Measurements from ENCODE around the gene SCGB1A1. TPM values are rescaled to one million over a fixed set of nuclear protein-coding genes. Genes with fewer than 3 reads are reported as not detected.

SCGB1A1 gene
- total and polyA plus RNA-seq, 7 donors = 0.35 TPM; not detected in 6

DNA sequence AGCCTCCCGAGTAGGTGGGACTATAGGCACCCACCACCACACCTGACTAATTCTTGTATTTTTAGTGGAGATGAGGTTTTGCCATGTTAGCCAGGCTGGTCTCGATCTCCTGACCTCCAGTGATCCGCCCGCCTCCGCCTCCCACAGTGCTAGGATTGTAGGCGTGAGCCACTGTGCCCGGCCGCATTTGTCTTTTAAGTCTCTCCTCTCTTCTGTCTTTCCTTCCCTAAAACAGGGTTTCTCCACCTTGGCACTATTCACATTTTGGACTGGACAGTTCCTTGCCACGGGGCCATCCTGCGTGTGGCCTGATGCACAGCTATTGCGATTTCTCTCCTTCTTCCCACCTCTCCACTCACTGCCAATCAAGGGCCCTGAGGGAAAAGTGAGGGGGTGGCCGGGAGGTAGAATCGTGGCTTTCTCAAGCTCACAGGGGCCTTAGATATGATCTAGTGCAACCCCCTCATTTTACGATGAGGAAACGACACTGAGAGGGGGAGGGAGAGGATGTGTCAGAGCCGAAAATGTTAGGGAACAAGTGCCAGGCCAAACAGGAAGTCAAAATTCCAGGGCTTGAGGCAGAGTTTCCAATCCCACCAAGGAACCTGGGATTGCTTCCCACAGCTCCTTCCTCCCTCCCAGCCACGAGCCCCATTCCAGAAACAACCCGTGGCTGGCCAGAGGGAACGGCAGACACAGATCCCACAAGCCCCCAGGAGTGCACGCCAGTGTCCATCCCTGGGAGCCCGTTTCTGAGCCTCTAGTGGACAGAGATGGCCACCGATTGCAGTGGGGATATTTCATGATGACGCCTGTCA is 21.2 kb downstream of the SCGB1A1 start:
- H3K4me3 ChIP-seq = no peak overlapping the region
- no peaks in the 10 kb centered on the region for H3K36me3 ChIP-seq (ENCODE audit: insufficient read depth in 1 of 2, low read depth in 1 of 2)
- 43 to 49% (median 46%) methylated on average over 23 of the region's 23 CpGs for WGBS, 3 donors
- intact Hi-C loops (cut with DNase I) = no loop called here
- peak; percentile 6 for TF ChIP-seq CTCF (IDR thresholded peaks at IDR 0.05)
- no peaks in the 10 kb centered on the region for H3K9me3 ChIP-seq
- H3K27ac ChIP-seq = peak overlapping the region; percentile 30
- H3K27me3 ChIP-seq (ENCODE audit: insufficient read depth in 3 of 3, low read length in 2 of 3) = no peaks in the 10 kb centered on the region
- H3K4me1 ChIP-seq = peaks cover 6% of the 10 kb centered on the region
- DNase-seq (peak; percentile 59 to 62), ATAC-seq (peak in 3 of 4 donors; percentile 41 to 47 (median 45))

DNA sequence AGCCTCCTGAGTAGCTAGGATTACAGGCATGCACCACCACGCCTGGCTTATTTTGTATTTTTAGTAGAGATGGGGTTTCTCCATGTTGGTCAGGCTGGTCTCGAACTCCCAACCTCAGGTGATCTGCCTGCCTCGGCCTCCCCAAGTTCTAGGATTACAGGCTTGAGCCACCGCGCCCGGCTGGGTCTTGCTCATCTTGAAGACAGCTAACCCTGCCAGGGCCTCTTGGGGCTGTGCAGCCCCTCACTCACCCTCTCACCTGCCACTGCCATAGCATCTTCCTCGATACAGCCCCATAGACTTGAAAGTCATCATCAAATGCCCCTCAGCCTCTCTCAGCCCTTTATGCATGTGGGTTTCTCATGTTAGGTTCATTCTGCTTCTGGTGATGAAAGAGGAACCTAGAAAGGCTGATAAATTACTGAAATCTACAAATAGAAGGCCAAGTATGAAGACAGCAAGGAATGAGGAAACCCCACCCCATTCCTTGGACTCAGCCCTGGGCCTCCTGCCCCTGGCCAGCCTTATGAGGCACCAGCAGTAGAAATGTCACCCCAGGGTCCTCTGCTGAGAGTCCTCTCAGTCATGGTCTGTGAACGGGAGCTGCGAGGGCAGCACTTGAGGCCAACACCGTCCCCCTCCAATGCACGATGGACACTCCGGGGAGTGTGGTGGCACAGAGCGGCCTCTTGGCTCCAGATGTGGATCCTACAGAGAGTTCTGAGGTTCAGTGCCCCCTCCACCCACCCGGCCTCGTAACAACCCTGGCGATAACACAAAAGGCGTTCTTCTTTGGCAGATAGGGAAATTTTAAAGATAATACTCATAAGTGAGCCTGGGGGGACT is 24.8 kb downstream of the SCGB1A1 start:
- Histone ChIP-seq H3K4me3 (peak overlapping the region; percentile 57), H3K4me1 (peaks cover 14% of the 10 kb centered on the region), H3K27ac (peak overlapping the region; percentile 63), H3K9me3 (no peaks in the 10 kb centered on the region), H3K27me3 (ENCODE audit: insufficient read depth in 3 of 3, low read length in 2 of 3) (peaks cover 0 to 5% (median 5%) of the 10 kb centered on the region in 3 donors), H3K36me3 (ENCODE audit: insufficient read depth in 1 of 2, low read depth in 1 of 2) (no peaks in the 10 kb centered on the region)
- DNase-seq (peak; percentile 70 to 71), ATAC-seq (peak; percentile 24 to 65 (median 42))
- 59 to 69% (median 68%) methylated on average over 17 of the region's 17 CpGs for WGBS, 3 donors
- no peak for TF ChIP-seq CTCF (IDR thresholded peaks at IDR 0.05)
- intact Hi-C loops (cut with DNase I) = no loop called here

DNA sequence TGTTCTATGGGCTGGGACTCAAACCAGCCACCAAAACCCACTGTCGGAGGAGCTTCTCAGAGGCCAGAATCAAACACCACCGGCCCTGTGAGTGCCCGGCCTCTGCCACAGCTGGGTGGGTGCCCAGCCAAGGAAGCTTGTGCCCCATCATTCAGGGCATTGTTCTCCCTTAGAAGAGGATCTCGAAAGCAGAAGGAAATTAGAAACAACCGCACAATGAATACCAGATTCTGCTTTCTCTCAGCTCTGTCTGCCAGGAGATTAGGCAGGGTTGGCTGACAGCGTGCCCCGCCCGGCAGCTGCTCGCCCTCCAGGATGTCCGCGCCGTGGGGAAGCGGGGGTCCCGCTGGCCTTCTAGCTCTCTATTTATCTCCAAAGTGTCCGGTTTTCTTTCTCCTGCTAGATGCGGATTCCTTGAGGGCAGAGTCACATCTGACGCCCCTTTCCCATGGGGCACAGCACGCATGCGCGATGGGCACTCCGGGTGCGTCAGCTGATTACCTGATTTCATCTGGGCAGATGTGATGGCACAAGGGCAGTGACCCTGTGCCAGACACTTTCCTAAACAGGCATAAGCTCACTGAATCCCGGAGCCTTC is 25.5 kb downstream of the SCGB1A1 start:
- peaks cover 0 to 5% (median 5%) of the 10 kb centered on the region in 3 donors for H3K27me3 ChIP-seq (ENCODE audit: insufficient read depth in 3 of 3, low read length in 2 of 3)
- H3K27ac ChIP-seq = peak overlapping the region; percentile 63
- peak; percentile 39 to 77 (median 65) for ATAC-seq
- WGBS, 3 donors = 4 to 12% (median 6%) methylated on average over 23 of the region's 23 CpGs
- intact Hi-C loops (cut with DNase I) = no loop called here
- peak; percentile 74 to 85 for DNase-seq
- H3K36me3 ChIP-seq (ENCODE audit: insufficient read depth in 1 of 2, low read depth in 1 of 2) = no peaks in the 10 kb centered on the region
- peak overlapping the region; percentile 57 for H3K4me3 ChIP-seq
- no peaks in the 10 kb centered on the region for H3K9me3 ChIP-seq
- H3K4me1 ChIP-seq = peaks cover 14% of the 10 kb centered on the region
- no peak for TF ChIP-seq CTCF (IDR thresholded peaks at IDR 0.05)

DNA sequence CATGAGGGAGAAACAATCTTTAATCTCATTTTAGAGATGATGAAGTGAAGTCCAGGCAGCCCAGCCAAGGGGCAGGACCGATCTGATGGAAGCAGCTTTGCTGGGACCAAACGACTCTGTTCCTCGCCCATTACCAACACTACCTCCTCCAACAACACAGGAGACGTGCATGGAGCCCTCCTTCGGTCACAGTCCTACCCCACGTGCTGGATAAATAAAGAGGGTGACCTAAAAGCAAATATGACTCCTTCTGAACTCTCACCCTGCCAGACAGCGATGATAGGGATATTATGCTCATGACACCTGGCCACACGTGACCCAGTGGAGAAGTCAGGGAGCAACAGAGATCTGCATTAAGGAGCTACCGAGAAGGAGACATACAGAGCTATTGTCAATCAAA is 26.0 kb downstream of the SCGB1A1 start:
- Histone ChIP-seq H3K27me3 (ENCODE audit: insufficient read depth in 3 of 3, low read length in 2 of 3) (peaks cover 0 to 5% (median 5%) of the 10 kb centered on the region in 3 donors), H3K4me1 (peaks cover 14% of the 10 kb centered on the region), H3K9me3 (no peaks in the 10 kb centered on the region), H3K36me3 (ENCODE audit: insufficient read depth in 1 of 2, low read depth in 1 of 2) (no peaks in the 10 kb centered on the region), H3K27ac (peak overlapping the region; percentile 63), H3K4me3 (peak overlapping the region; percentile 57)
- 8 to 21% (median 10%) methylated on average over 9 of the region's 9 CpGs for WGBS, 3 donors
- DNase-seq (no peak), ATAC-seq (peak in 3 of 4 donors; percentile 65 to 67 (median 67))
- intact Hi-C loops (cut with DNase I) = no loop called here
- no peak for TF ChIP-seq CTCF (IDR thresholded peaks at IDR 0.05)

All from psoas muscle (tissue), 8 donors.